Neutrophil (primary cell): ENCODE data around the gene GCLC.

ENCODE experiments used
- H3K27ac ChIP-seq: fragments of 200-600 bp; sonication (generic); 2 replicates; pipeline ENCODE4 v1.5.1; 2016; ENCODE audit warnings: mild to moderate bottlenecking, moderate library complexity
- H3K27me3 ChIP-seq: fragments of 200-600 bp; sonication (generic); 2 replicates; pipeline ENCODE4 v1.6.0; 2016; ENCODE audit warnings: mild to moderate bottlenecking
- H3K36me3 ChIP-seq: fragments of 200-600 bp; sonication (generic); 2 replicates; pipeline ENCODE4 v1.5.1; 2017
- H3K4me1 ChIP-seq, 2 experiments: fragments of 200-600 bp in 1 of 2; sonication (generic) in 1 of 2; 1 replicate in 1 of 2; 2 replicates in 1 of 2; pipeline versions ENCODE4 v1.5.1 to v1.6.1; 2013 to 2016; ENCODE audit warnings: low read depth in 1 of 2, low read length in 1 of 2, mild to moderate bottlenecking in 1 of 2, moderate library complexity in 1 of 2; ENCODE audit not compliant: control insufficient read depth in 1 of 2, insufficient read depth in 1 of 2
- H3K4me3 ChIP-seq, 2 experiments: fragments of 200-600 bp in 1 of 2; sonication (generic) in 1 of 2; 1 replicate in 1 of 2; 2 replicates in 1 of 2; pipeline ENCODE4 v1.5.1; 2013 to 2016; ENCODE audit warnings: low read depth in 1 of 2, low read length in 1 of 2, mild to moderate bottlenecking in 1 of 2, moderate library complexity in 1 of 2
- H3K9me3 ChIP-seq: fragments of 200-600 bp; sonication (generic); 2 replicates; pipeline ENCODE4 v1.5.1; 2016
- CTCF ChIP-seq: fragments of 200-600 bp; sonication (generic); IDR thresholded peaks from 2 replicates; pipeline ENCODE4 v1.5.1; 2016; ENCODE audit warnings: antibody characterized with exemption

GCLC gene

GRCh38 chr6:53527249-53527765, 17.6 kb downstream of the GCLC start:
- no peaks in the 10 kb centered on the region for H3K27me3 ChIP-seq
- no peaks in the 10 kb centered on the region for H3K36me3 ChIP-seq
- H3K9me3 ChIP-seq, result no peaks in the 10 kb centered on the region
- no peak overlapping the region for H3K27ac ChIP-seq
- no peak overlapping the region for H3K4me3 ChIP-seq
- no peak for TF ChIP-seq CTCF
- peaks cover 0 to 12% of the 10 kb centered on the region in 2 experiments for H3K4me1 ChIP-seq

DNA sequence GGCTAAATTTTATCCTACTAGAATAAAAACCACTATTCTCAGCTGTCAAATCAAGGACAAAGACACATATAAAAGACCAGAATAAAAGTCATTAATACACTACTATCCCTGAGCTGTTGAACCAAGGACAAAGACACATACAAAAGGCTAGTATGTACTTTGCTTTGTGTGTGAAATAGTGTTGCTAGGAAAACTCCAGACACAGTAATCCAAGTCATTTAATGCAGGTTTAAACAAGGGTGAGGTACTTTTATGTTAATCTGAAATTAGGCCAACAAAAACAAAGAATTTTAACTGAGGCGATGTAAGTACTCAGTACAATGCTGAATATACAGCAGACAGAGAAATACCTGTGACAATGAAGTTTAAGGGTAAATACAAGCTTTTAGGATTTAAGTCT, 18.9 kb downstream of the GCLC start:
- Histone ChIP-seq H3K4me1 (peaks cover 0 to 7% of the 10 kb centered on the region in 2 experiments), H3K9me3 (no peaks in the 10 kb centered on the region), H3K27ac (no peak overlapping the region), H3K36me3 (no peaks in the 10 kb centered on the region), H3K4me3 (no peak overlapping the region), H3K27me3 (no peaks in the 10 kb centered on the region)
- no peak for TF ChIP-seq CTCF

DNA sequence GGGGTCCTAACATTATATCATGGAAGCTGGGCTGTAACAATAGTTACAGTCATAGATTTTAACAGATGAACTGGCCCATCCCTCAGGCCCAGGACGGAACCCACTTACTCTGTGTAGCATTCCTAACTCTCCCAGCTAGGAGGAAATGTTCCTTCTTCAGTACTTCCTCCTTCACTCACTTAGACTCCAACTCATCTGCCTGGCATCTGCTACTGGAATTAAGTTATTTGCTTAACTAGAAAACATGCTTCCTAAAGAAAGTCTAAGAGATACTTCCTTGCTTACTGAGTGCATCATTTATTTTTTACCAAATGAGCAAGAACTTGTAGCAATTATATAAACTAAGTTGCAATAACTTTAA, 20.5 kb downstream of the GCLC start:
- Histone ChIP-seq H3K4me3 (no peak overlapping the region), H3K27me3 (no peaks in the 10 kb centered on the region), H3K4me1 (peaks cover 0 to 7% of the 10 kb centered on the region in 2 experiments), H3K27ac (no peak overlapping the region), H3K9me3 (no peaks in the 10 kb centered on the region), H3K36me3 (peaks cover 4% of the 10 kb centered on the region)
- no peak for TF ChIP-seq CTCF

GRCh38 chr6:53523511-53524454, 21.1 kb downstream of the GCLC start:
- H3K27me3 ChIP-seq, result no peaks in the 10 kb centered on the region
- no peaks in the 10 kb centered on the region for H3K9me3 ChIP-seq
- no peak overlapping the region for H3K27ac ChIP-seq
- no peak for TF ChIP-seq CTCF
- peaks cover 0 to 7% of the 10 kb centered on the region in 2 experiments for H3K4me1 ChIP-seq
- no peak overlapping the region for H3K4me3 ChIP-seq
- H3K36me3 ChIP-seq, result peaks cover 4% of the 10 kb centered on the region

DNA sequence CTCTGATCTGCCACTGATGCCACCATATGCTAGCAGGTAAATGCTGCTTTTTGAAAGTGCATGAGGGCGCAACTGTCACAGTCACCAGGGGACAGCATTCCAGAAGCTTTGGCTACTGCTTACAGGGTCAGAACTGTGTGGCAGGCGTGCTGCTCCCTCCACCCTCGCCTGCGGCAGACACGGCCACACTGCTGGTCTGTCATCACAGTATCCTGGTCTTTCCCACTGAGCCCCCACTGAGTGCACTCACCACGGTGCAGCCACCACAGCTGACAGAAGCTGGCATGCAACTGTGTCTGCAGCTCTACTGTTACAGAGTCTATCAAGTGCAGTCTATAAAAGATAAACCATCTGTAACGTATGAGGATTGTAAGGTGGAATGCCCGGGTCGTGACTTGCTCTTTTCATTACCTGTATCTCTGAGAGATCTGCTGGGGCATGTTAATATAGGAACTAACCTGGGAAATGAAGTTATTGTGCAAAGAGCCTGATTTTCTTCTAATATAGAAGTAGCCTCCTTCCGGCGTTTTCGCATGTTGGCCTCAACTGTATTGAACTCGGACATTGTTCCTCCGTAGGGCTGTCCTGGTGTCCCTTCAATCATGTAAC, 24.5 kb downstream of the GCLC start:
- Histone ChIP-seq H3K27ac (no peak overlapping the region), H3K9me3 (no peaks in the 10 kb centered on the region), H3K36me3 (peaks cover 4% of the 10 kb centered on the region), H3K4me3 (no peak overlapping the region), H3K27me3 (no peaks in the 10 kb centered on the region), H3K4me1 (no peaks in the 10 kb centered on the region)
- no peak for TF ChIP-seq CTCF
